Superior temporal gyrus (tissue), 1 donor: ENCODE data around the gene PEAK1.

Source experiments
- DNase-seq: peaks from one replicate; pipeline ENCODE4 v3.0.0-alpha.2; 2016; ENCODE audit errors: extremely low spot score

PEAK1 gene, protein sequence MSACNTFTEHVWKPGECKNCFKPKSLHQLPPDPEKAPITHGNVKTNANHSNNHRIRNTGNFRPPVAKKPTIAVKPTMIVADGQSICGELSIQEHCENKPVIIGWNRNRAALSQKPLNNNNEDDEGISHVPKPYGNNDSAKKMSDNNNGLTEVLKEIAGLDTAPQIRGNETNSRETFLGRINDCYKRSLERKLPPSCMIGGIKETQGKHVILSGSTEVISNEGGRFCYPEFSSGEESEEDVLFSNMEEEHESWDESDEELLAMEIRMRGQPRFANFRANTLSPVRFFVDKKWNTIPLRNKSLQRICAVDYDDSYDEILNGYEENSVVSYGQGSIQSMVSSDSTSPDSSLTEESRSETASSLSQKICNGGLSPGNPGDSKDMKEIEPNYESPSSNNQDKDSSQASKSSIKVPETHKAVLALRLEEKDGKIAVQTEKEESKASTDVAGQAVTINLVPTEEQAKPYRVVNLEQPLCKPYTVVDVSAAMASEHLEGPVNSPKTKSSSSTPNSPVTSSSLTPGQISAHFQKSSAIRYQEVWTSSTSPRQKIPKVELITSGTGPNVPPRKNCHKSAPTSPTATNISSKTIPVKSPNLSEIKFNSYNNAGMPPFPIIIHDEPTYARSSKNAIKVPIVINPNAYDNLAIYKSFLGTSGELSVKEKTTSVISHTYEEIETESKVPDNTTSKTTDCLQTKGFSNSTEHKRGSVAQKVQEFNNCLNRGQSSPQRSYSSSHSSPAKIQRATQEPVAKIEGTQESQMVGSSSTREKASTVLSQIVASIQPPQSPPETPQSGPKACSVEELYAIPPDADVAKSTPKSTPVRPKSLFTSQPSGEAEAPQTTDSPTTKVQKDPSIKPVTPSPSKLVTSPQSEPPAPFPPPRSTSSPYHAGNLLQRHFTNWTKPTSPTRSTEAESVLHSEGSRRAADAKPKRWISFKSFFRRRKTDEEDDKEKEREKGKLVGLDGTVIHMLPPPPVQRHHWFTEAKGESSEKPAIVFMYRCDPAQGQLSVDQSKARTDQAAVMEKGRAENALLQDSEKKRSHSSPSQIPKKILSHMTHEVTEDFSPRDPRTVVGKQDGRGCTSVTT (N-terminal part only)

GRCh38 chr15:77419836-77420609 is at the start of gene PEAK1:
TSS of gene PEAK1 (minus strand) at chr15:77420104. CDS start at chr15:77181926, 238,178 bp downstream.
- peak; percentile 95 for DNase-seq

GRCh38 chr15:77468896-77469295 is 49.0 kb upstream of the PEAK1 start:
- no peak for DNase-seq

GRCh38 chr15:77466521-77466920 is 46.6 kb upstream of the PEAK1 start:
- no peak for DNase-seq

DNA sequence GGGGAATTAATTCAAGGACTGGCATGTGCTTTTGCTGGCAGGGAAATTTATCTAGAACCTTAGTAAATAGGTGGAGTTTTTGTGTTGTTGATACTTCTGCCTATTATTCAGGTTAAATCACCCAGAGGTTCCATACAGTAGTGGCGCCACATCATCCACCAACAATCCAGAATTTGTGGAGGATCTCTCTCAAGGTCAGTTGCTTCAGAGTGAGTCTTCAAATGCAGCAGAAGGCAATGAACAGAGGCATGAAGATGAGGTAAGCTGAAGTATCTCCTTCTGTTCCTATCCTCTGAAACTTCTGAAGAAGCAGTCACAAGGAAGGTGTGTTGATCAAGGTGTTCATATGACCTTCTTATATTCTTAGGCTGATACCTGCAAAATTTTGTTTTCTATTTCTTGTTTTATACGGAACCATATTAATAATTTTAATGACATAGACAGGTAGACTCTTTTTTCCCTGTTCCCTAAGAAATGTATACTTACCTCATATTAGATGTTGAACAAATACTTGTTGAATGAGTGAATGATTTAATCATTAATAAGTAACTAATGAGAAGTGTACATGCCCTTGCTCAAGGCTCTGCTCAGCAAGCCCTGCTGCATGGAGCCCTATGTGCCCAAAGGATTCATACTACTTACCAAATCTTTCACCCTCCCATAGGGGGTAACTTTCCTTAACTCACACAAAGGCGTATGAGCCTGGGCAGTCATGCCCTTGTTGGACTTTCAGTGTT is 44.4 kb upstream of the PEAK1 start:
- no peak for DNase-seq

DNA sequence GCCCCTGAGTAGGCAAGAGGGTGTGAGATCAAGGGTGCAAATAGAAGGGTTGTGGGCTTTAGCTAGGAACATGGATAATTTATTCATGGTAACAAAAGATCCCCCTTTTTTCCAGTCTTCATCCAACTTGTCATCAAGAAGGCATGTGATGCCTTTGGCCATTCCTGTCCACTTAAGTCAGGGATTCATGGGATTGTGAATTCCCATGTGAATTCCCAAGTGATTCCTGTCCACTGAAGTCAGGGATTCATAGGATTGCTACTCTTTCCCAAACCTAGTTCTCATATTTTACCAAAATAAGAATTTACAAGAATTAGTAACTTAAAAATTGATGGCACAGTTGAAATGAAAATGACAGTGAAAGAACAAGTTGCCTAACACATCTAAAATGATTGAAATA is 41.6 kb upstream of the PEAK1 start:
- DNase-seq = no peak

GRCh38 chr15:77459031-77459430 is 39.1 kb upstream of the PEAK1 start:
- no peak for DNase-seq

GRCh38 chr15:77457905-77458265 is 38.0 kb upstream of the PEAK1 start:
- DNase-seq = no peak

- no peak for DNase-seq
Observed at GRCh38 chr15:77457191-77457904, 37.4 kb upstream of the PEAK1 start.

GRCh38 chr15:77456746-77457145 is 36.8 kb upstream of the PEAK1 start:
- DNase-seq = no peak

GRCh38 chr15:77455696-77456321 is 35.9 kb upstream of the PEAK1 start:
- DNase-seq = no peak

GRCh38 chr15:77454951-77455350 is 35.0 kb upstream of the PEAK1 start:
- DNase-seq = no peak

- no peak for DNase-seq
Observed at GRCh38 chr15:77454265-77454664, 34.4 kb upstream of the PEAK1 start.

GRCh38 chr15:77446840-77447390 is 27.0 kb upstream of the PEAK1 start:
- DNase-seq = no peak

DNA sequence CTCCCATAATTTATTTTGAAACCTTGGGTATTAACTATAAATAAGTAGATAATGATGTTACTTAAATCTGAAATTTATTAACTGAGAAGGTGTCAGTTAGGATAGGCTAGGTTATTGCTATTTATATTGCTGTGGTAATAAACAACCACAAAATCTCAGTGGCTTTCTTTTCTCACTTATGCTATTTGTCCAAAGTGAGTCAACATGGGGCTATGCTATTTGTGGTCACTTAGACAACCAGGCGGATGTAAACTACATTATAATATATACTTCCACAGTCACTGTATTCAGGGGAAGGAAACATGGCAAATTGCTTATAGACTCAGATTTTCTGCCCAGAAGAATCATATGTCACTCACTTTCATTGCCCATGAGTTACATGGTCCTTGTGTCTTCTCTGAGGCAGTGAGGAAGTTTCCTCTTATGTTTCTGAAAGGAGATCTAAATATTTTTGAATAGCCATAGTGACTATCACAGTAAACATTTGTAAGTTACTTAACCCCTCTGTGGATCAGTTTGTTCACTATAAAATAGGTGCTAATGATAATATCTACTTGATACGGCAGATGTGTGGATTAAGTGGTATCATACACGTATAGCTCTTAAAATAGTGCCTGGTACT is 20.6 kb upstream of the PEAK1 start:
- DNase-seq = no peak

- no peak for DNase-seq
Observed at GRCh38 chr15:77437264-77437663, 17.4 kb upstream of the PEAK1 start.

DNA sequence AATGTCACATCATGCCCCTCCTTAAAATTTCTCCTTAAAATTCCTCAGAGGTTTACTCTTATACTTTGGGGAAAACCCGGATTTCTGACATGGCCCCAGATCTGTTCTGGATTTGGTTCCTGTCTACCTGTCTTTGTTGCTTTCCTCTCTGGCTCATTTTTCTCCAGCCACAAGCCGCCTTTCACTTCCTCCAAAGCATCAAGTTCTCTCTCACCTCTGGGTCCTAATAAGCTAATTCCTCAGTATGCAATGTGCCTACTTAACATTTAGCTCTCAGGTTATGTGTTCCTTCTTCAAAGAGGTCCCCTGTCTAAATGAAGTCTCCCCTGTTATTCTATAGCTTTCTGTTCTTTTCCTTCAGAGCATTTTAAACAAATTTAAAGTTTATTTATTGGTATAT is 16.9 kb upstream of the PEAK1 start:
- no peak for DNase-seq

- DNase-seq = no peak
Observed at GRCh38 chr15:77430652-77431051, 10.7 kb upstream of the PEAK1 start.

GRCh38 chr15:77430213-77430612 is 10.3 kb upstream of the PEAK1 start:
- no peak for DNase-seq

DNA sequence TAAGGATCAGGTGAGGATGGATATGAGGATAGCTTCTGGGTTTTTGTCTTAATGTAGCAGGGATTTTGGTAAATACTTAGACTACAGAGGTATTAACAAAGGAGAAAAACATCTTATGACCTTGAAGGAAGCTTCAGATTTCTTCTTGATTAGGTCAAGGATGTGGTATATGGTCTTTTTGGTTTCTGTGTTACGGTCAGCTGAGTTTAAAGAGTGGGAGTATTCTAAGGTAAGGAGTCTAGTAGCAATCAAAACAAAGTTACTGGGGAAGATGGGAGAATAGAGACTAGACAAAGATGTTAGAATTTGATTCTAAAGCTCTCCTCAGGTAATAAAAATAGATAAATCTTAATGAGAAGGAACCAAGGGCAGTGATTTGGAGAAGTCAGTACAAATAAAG is 7.0 kb upstream of the PEAK1 start:
- no peak for DNase-seq
